B cell (primary cell): ENCODE measurements around the gene TEKT5. TPM values are rescaled to one million over a fixed set of nuclear protein-coding genes. Genes with fewer than 3 reads are reported as not detected.

Experiments used
- ATAC-seq: fragments of 200-7000 bp; cut with Tn5 transposase; one replicate; pipeline ENCODE4 v1.10.0; 2021; ENCODE audit warnings: low read depth, mild to moderate bottlenecking, moderate number of reproducible peaks, moderate library complexity
- CTCF ChIA-PET: fragments of 350-600 bp; sonication (Branson Sonifier 250); formaldehyde crosslinking; loops from one replicate; lab custom pipeline; 2021; ENCODE audit warnings: antibody characterized with exemption, inconsistent platforms; lab: Charles Lee
- POLR2A ChIA-PET: fragments of 350-600 bp; sonication (Branson Sonifier 250); formaldehyde crosslinking; loops from one replicate; lab custom pipeline; 2021; ENCODE audit warnings: antibody characterized with exemption; lab: Charles Lee
- DNase-seq: peaks from one replicate; pipeline ENCODE4 v3.0.0; 2013
- H2AFZ ChIP-seq: 2 replicates; pipeline ENCODE4 v1.6.1; 2012; ENCODE audit warnings: mild to moderate bottlenecking, low read depth, low read length; ENCODE audit not compliant: insufficient read depth, poor library complexity, severe bottlenecking
- H3K27ac ChIP-seq, 2 donors: 1 replicate in 1 of 2; 2 replicates in 1 of 2; pipeline ENCODE4 v1.5.1; 2012 to 2013; ENCODE audit warnings: low read length in 2 of 2, mild to moderate bottlenecking in 2 of 2, moderate library complexity in 1 of 2
- H3K27me3 ChIP-seq, 4 experiments: fragments of 200-600 bp in 1 of 4; sonication (generic) in 1 of 4; replicated peaks in 1 of 4; 1 replicate in 2 of 4; 2 replicates in 2 of 4; pipeline versions ENCODE4 v1.6.1 to v1.7.0; 2013 to 2016; ENCODE audit warnings: low read length in 3 of 4, mild to moderate bottlenecking in 2 of 4, mixed read lengths in 1 of 4, moderate library complexity in 1 of 4; ENCODE audit not compliant: insufficient read depth in 4 of 4, control insufficient read depth in 3 of 4; ENCODE audit errors: control extremely low read depth in 1 of 4
- H3K36me3 ChIP-seq, 2 experiments: replicated peaks in 1 of 2; 1 replicate in 1 of 2; 2 replicates in 1 of 2; pipeline versions ENCODE4 v1.6.1 to v1.7.1; 2013; ENCODE audit warnings: low read length in 1 of 2; ENCODE audit not compliant: insufficient read depth in 2 of 2, control insufficient read depth in 1 of 2; ENCODE audit errors: control extremely low read depth in 1 of 2, extremely low read depth in 1 of 2
- H3K4me1 ChIP-seq, 2 donors: fragments of 200-600 bp in 1 of 2; sonication (generic) in 1 of 2; 1 replicate in 1 of 2; 2 replicates in 1 of 2; pipeline versions ENCODE4 v1.5.1 to v1.6.1; 2013 to 2017; ENCODE audit warnings: low read length in 2 of 2; ENCODE audit not compliant: control insufficient read depth in 2 of 2, insufficient read depth in 2 of 2
- H3K4me2 ChIP-seq: replicated peaks from 2 replicates; pipeline ENCODE3; 2012; ENCODE audit warnings: mild to moderate bottlenecking, low read depth, low read length; ENCODE audit not compliant: poor library complexity, severe bottlenecking
- H3K4me3 ChIP-seq, 5 experiments: fragments of 200-600 bp in 1 of 5; sonication (generic) in 1 of 5; 1 replicate in 3 of 5; 2 replicates in 2 of 5; pipeline versions ENCODE4 v1.5.1 to v1.7.0; 2011 to 2016; ENCODE audit warnings: low read length in 4 of 5, mild to moderate bottlenecking in 4 of 5, low read depth in 2 of 5, control low read depth in 1 of 5, moderate library complexity in 1 of 5; ENCODE audit not compliant: insufficient read depth in 1 of 5; ENCODE audit errors: control extremely low read depth in 1 of 5, extremely low read depth in 1 of 5
- H3K79me2 ChIP-seq: fragments of 200-600 bp; sonication (generic); one replicate; pipeline ENCODE4 v1.6.0; 2016; ENCODE audit warnings: low read length; ENCODE audit not compliant: control insufficient read depth, insufficient read depth
- H3K9ac ChIP-seq: fragments of 200-600 bp; sonication (generic); 2 replicates; pipeline ENCODE4 v1.6.1; 2017; ENCODE audit warnings: mild to moderate bottlenecking, low read length, moderate library complexity
- H3K9me3 ChIP-seq, 3 donors: one replicate each; pipeline versions ENCODE4 v1.6.1 to v1.7.1; 2013; ENCODE audit warnings: low read length in 2 of 3; ENCODE audit not compliant: control insufficient read depth in 2 of 3, insufficient read depth in 1 of 3; ENCODE audit errors: control extremely low read depth in 1 of 3
- H4K20me1 ChIP-seq: 2 replicates; pipeline ENCODE4 v1.6.0; 2012; ENCODE audit warnings: mild to moderate bottlenecking, low read length; ENCODE audit not compliant: insufficient read depth, control insufficient read depth, poor library complexity, severe bottlenecking
- H3K27ac Mint-ChIP-seq: one replicate; pipeline ENCODE4 v1.8.0; 2021; ENCODE audit warnings: mixed read lengths
- H3K27me3 Mint-ChIP-seq: one replicate; pipeline ENCODE4 v1.8.0; 2021; ENCODE audit warnings: mixed read lengths
- H3K4me1 Mint-ChIP-seq: one replicate; pipeline ENCODE4 v1.8.0; 2021; ENCODE audit warnings: mixed read lengths
- H3K4me3 Mint-ChIP-seq: one replicate; pipeline ENCODE4 v1.8.0; 2021; ENCODE audit warnings: mixed read lengths
- H3K9me3 Mint-ChIP-seq: one replicate; pipeline ENCODE4 v1.8.0; 2022; ENCODE audit warnings: mixed read lengths; ENCODE audit not compliant: insufficient read depth
- EZH2 ChIP-seq: IDR thresholded peaks from 2 replicates; pipeline ENCODE4 v1.6.1; 2012; ENCODE audit warnings: borderline replicate concordance, low read depth, mild to moderate bottlenecking, moderate library complexity, low read length; ENCODE audit not compliant: insufficient read depth, poor library complexity, severe bottlenecking
- WGBS: methylation state at CpG from one replicate; pipeline ENCODE4 v1.1.5; 2013; ENCODE audit warnings: missing lambda C conversion rate; ENCODE audit not compliant: insufficient coverage; 5-methylcytosine and 5-hydroxymethylcytosine counted together
- intact Hi-C: fragments of 100-400 bp; cut with micrococcal nuclease; formaldehyde crosslinking; loops from one replicate; pipeline ENCODE4 v1.10.0; 2022
- polyA plus RNA-seq: library from polyadenylated mRNA; depleted of rRNA; stranded (reverse); fragments of >200 nt; gene quantifications from 2 replicates; pipeline ENCODE4 v1.2.3, GENCODE V29; 2012
- total RNA-seq, 2 donors: library from RNA; stranded (reverse); fragments of 120-200 nt in 1 of 2; gene quantifications; 1 replicate in 1 of 2; 2 replicates in 1 of 2; pipeline versions ENCODE4 v1.2.3 to v1.2.4, GENCODE V29; 2013 to 2022
- TF ChIP-seq, protein P1 (sequence below): fragments of 200-600 bp; IDR thresholded peaks from one replicate; pipeline ENCODE4 v1.8.0; 2022; ENCODE audit warnings: antibody characterized with exemption, mild to moderate bottlenecking

The TEKT5 gene
- total and polyA plus RNA-seq, 2 donors (not counting 1 experiment from before 2014, with no cell fraction given) = 0.42 to 0.57 TPM

GRCh38 chr16:10610499-10611184 lies 84.1 kb downstream of the TEKT5 start:
- Mint-ChIP-seq H3K4me3 (no peak overlapping the region), H3K27me3 (peaks cover 4% of the 10 kb centered on the region), H3K27ac (no peak overlapping the region), H3K9me3 (no peaks in the 10 kb centered on the region), H3K4me1 (peaks cover 16% of the 10 kb centered on the region)
- Histone ChIP-seq H3K36me3 (no peaks in the 10 kb centered on the region), H3K27ac (no peak overlapping the region), H3K9me3 (peaks cover 0 to 4% (median 0%) of the 10 kb centered on the region in 3 donors), H3K4me1 (peaks cover 14 to 22% of the 10 kb centered on the region in 2 donors), H2AFZ (no peak overlapping the region), H3K4me2 (no peak overlapping the region), H4K20me1 (no peaks in the 10 kb centered on the region), H3K27me3 (peaks cover 0 to 11% (median 1%) of the 10 kb centered on the region in 4 experiments), H3K4me3 (no peak overlapping the region), H3K79me2 (no peaks in the 10 kb centered on the region), H3K9ac (no peak overlapping the region)
- DNase-seq = no peak
- CTCF ChIA-PET = interaction anchor here (0.7 kb wide), 1 partner anchor 256 kb away, joined by 5 read pairs; no protein-coding TSS in a partner anchor
- intact Hi-C loops = no loop called here
- POLR2A ChIA-PET = interaction anchor here (0.6 kb wide), 2 partner anchors 378 to 826 kb away, joined by 3 to 4 read pairs; no protein-coding TSS in a partner anchor
- TF ChIP-seq, protein P1, sequence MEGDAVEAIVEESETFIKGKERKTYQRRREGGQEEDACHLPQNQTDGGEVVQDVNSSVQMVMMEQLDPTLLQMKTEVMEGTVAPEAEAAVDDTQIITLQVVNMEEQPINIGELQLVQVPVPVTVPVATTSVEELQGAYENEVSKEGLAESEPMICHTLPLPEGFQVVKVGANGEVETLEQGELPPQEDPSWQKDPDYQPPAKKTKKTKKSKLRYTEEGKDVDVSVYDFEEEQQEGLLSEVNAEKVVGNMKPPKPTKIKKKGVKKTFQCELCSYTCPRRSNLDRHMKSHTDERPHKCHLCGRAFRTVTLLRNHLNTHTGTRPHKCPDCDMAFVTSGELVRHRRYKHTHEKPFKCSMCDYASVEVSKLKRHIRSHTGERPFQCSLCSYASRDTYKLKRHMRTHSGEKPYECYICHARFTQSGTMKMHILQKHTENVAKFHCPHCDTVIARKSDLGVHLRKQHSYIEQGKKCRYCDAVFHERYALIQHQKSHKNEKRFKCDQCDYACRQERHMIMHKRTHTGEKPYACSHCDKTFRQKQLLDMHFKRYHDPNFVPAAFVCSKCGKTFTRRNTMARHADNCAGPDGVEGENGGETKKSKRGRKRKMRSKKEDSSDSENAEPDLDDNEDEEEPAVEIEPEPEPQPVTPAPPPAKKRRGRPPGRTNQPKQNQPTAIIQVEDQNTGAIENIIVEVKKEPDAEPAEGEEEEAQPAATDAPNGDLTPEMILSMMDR = no peak
- TF ChIP-seq EZH2 = no peak
- WGBS = 83% methylated on average over 3 of the region's 13 CpGs
- no peak for ATAC-seq

- peaks cover 0 to 4% (median 0%) of the 10 kb centered on the region in 3 donors for H3K9me3 ChIP-seq
- DNase-seq (no peak), ATAC-seq (no peak)
- H3K4me1 ChIP-seq = peaks cover 14 to 15% of the 10 kb centered on the region in 2 donors
- POLR2A ChIA-PET = no interaction called here
- TF ChIP-seq, protein P1 = no peak
- no peak for TF ChIP-seq EZH2
- no peak overlapping the region for H3K4me3 ChIP-seq
- H3K4me2 ChIP-seq = no peak overlapping the region
- Mint-ChIP-seq H3K4me3 (no peak overlapping the region), H3K27ac (no peak overlapping the region), H3K4me1 (peaks cover 16% of the 10 kb centered on the region), H3K27me3 (peaks cover 4% of the 10 kb centered on the region), H3K9me3 (no peaks in the 10 kb centered on the region)
- H3K27ac ChIP-seq = no peak overlapping the region
- no peaks in the 10 kb centered on the region for H3K79me2 ChIP-seq
- 93% methylated on average over 6 of the region's 7 CpGs for WGBS
- H3K36me3 ChIP-seq = no peaks in the 10 kb centered on the region
- H4K20me1 ChIP-seq = no peaks in the 10 kb centered on the region
- no peak overlapping the region for H2AFZ ChIP-seq
- H3K9ac ChIP-seq = no peak overlapping the region
- intact Hi-C loops = no loop called here
- CTCF ChIA-PET = interaction anchor here (1.2 kb wide), 1 partner anchor 19 kb away, joined by 3 read pairs; no protein-coding TSS in a partner anchor
- peaks cover 0 to 11% (median 1%) of the 10 kb centered on the region in 4 experiments for H3K27me3 ChIP-seq
Observed at GRCh38 chr16:10609402-10609774, 85.3 kb downstream of the TEKT5 start.
